DOHH2 (cell line): ENCODE data around the gene SH3GL3.

Source experiments
- CTCF ChIP-seq: fragments of 200-600 bp; sonication (generic); IDR thresholded peaks from one replicate; pipeline ENCODE4 v1.5.1; 2014; ENCODE audit warnings: antibody characterized with exemption, mild to moderate bottlenecking, low read depth, low read length; ENCODE audit not compliant: poor library complexity, severe bottlenecking
- EZH2phosphoT487 ChIP-seq: fragments of 200-600 bp; sonication (generic); IDR thresholded peaks from 2 replicates; pipeline ENCODE4 v1.6.1; 2017; ENCODE audit warnings: borderline replicate concordance, mild to moderate bottlenecking, antibody characterized with exemption, low read length, moderate library complexity, mixed read lengths

- TF ChIP-seq CTCF (peak; percentile 65), EZH2phosphoT487 (no peak)
These were observed 118.5 kb downstream of the SH3GL3 start for GRCh38 chr15:83565553-83566159.
